Measurements from ENCODE around the gene ZNF608. TPM values are rescaled to one million over a fixed set of nuclear protein-coding genes. Genes with fewer than 3 reads are reported as not detected.

The ZNF608 gene
- total and polyA plus RNA-seq, 2 experiments from 2014 or later, result 20.5 to 42.4 TPM

DNA sequence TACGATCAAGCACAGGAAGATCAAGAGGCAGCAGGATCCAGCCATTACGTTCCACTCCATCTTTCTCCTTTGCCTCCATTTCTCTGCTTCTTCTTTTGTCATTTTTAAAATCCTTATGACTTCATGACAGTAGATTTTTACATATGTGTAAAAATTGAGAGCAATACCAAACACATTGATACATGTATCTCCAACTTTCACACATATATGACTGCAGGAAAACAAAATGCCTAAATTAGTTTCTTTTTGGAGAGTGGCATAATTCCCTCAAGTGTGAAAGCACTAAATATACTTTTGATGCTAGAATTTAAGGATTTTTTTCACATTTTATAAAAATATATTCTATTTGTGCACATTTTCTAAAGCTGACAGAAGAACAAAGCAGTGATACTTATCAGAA lies 8.6 kb upstream of the ZNF608 start:
- Histone ChIP-seq H3K9me2 (ENCODE audit: insufficient read depth) (no peaks in the 10 kb centered on the region), H3K36me3 (ENCODE audit: insufficient read depth) (no peaks in the 10 kb centered on the region), H3K4me2 (no peak overlapping the region), H3K4me3 (no peak overlapping the region), H4K20me1 (replicated peaks; ENCODE audit: insufficient read depth) (no peaks in the 10 kb centered on the region), H3K27me3 (ENCODE audit: insufficient read depth) (no peaks in the 10 kb centered on the region), H3K79me2 (replicated peaks; ENCODE audit: insufficient read depth) (no peaks in the 10 kb centered on the region), H2AFZ (no peak overlapping the region), H3K27ac (ENCODE audit: low read depth) (no peak overlapping the region), H3K4me1 (ENCODE audit: insufficient read depth) (peaks cover 24% of the 10 kb centered on the region), H3F3A (replicated peaks; ENCODE audit: low read depth) (no peaks in the 10 kb centered on the region)
- ATAC-seq (no peak), DNase-seq (ENCODE audit: low spot score) (no peak)
- no peaks in the 10 kb centered on the region for H3K9me3 Mint-ChIP-seq
- H3K36me3 Mint-ChIP-seq (ENCODE audit: low read depth), result peaks cover 2% of the 10 kb centered on the region; the same call in 2 of the 3 replicates
- peaks cover 4% of the 10 kb centered on the region for H3K27me3 Mint-ChIP-seq (ENCODE audit: insufficient read depth, low read depth, poor library complexity)
- H3K4me3 Mint-ChIP-seq, result no peak overlapping the region
- peaks cover 33% of the 10 kb centered on the region for H3K4me1 Mint-ChIP-seq
- H3K27ac Mint-ChIP-seq, result no peak overlapping the region
- no peak for TF ChIP-seq CTCF (conservative IDR thresholded peaks at IDR 0.05; ENCODE audit: low read depth in 2 of 2)
- TF ChIP-seq NANOG (IDR thresholded peaks at IDR 0.05; ENCODE audit: borderline replicate concordance), result no peak
- TF ChIP-seq ETS1 (IDR thresholded peaks at IDR 0.05), result no peak
- no peak for TF ChIP-seq ZNF114 (CRISPR knock-in tag; IDR thresholded peaks at IDR 0.05)
- TF ChIP-seq JUNB (IDR thresholded peaks at IDR 0.05; ENCODE audit: unreplicated experiment), result no peak
- no peak for TF ChIP-seq POLR2AphosphoS5 (IDR thresholded peaks at IDR 0.05; ENCODE audit: low read depth)
- TF ChIP-seq, protein P1, sequence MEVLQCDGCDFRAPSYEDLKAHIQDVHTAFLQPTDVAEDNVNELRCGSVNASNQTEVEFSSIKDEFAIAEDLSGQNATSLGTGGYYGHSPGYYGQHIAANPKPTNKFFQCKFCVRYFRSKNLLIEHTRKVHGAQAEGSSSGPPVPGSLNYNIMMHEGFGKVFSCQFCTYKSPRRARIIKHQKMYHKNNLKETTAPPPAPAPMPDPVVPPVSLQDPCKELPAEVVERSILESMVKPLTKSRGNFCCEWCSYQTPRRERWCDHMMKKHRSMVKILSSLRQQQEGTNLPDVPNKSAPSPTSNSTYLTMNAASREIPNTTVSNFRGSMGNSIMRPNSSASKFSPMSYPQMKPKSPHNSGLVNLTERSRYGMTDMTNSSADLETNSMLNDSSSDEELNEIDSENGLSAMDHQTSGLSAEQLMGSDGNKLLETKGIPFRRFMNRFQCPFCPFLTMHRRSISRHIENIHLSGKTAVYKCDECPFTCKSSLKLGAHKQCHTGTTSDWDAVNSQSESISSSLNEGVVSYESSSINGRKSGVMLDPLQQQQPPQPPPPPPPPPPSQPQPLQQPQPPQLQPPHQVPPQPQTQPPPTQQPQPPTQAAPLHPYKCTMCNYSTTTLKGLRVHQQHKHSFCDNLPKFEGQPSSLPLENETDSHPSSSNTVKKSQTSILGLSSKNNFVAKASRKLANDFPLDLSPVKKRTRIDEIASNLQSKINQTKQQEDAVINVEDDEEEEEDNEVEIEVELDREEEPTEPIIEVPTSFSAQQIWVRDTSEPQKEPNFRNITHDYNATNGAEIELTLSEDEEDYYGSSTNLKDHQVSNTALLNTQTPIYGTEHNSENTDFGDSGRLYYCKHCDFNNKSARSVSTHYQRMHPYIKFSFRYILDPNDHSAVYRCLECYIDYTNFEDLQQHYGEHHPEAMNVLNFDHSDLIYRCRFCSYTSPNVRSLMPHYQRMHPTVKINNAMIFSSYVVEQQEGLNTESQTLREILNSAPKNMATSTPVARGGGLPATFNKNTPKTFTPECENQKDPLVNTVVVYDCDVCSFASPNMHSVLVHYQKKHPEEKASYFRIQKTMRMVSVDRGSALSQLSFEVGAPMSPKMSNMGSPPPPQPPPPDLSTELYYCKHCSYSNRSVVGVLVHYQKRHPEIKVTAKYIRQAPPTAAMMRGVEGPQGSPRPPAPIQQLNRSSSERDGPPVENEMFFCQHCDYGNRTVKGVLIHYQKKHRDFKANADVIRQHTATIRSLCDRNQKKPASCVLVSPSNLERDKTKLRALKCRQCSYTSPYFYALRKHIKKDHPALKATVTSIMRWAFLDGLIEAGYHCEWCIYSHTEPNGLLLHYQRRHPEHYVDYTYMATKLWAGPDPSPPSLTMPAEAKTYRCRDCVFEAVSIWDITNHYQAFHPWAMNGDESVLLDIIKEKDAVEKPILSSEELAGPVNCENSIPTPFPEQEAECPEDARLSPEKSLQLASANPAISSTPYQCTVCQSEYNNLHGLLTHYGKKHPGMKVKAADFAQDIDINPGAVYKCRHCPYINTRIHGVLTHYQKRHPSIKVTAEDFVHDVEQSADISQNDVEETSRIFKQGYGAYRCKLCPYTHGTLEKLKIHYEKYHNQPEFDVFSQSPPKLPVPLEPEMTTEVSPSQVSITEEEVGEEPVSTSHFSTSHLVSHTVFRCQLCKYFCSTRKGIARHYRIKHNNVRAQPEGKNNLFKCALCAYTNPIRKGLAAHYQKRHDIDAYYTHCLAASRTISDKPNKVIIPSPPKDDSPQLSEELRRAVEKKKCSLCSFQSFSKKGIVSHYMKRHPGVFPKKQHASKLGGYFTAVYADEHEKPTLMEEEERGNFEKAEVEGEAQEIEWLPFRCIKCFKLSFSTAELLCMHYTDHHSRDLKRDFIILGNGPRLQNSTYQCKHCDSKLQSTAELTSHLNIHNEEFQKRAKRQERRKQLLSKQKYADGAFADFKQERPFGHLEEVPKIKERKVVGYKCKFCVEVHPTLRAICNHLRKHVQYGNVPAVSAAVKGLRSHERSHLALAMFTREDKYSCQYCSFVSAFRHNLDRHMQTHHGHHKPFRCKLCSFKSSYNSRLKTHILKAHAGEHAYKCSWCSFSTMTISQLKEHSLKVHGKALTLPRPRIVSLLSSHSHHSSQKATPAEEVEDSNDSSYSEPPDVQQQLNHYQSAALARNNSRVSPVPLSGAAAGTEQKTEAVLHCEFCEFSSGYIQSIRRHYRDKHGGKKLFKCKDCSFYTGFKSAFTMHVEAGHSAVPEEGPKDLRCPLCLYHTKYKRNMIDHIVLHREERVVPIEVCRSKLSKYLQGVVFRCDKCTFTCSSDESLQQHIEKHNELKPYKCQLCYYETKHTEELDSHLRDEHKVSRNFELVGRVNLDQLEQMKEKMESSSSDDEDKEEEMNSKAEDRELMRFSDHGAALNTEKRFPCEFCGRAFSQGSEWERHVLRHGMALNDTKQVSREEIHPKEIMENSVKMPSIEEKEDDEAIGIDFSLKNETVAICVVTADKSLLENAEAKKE (CRISPR knock-in tag; IDR thresholded peaks at IDR 0.05), result no peak
- TF ChIP-seq STAT1 (IDR thresholded peaks at IDR 0.05; ENCODE audit: unreplicated experiment), result no peak
- TF ChIP-seq EZH2phosphoT487 (IDR thresholded peaks at IDR 0.05; ENCODE audit: unreplicated experiment), result no peak
- no peak for TF ChIP-seq CREB1 (CRISPR knock-in tag; IDR thresholded peaks at IDR 0.05; ENCODE audit: low read depth)
- TF ChIP-seq ZNF331 (CRISPR knock-in tag; IDR thresholded peaks at IDR 0.05; ENCODE audit: low read depth), result no peak
- TF ChIP-seq, protein P2, sequence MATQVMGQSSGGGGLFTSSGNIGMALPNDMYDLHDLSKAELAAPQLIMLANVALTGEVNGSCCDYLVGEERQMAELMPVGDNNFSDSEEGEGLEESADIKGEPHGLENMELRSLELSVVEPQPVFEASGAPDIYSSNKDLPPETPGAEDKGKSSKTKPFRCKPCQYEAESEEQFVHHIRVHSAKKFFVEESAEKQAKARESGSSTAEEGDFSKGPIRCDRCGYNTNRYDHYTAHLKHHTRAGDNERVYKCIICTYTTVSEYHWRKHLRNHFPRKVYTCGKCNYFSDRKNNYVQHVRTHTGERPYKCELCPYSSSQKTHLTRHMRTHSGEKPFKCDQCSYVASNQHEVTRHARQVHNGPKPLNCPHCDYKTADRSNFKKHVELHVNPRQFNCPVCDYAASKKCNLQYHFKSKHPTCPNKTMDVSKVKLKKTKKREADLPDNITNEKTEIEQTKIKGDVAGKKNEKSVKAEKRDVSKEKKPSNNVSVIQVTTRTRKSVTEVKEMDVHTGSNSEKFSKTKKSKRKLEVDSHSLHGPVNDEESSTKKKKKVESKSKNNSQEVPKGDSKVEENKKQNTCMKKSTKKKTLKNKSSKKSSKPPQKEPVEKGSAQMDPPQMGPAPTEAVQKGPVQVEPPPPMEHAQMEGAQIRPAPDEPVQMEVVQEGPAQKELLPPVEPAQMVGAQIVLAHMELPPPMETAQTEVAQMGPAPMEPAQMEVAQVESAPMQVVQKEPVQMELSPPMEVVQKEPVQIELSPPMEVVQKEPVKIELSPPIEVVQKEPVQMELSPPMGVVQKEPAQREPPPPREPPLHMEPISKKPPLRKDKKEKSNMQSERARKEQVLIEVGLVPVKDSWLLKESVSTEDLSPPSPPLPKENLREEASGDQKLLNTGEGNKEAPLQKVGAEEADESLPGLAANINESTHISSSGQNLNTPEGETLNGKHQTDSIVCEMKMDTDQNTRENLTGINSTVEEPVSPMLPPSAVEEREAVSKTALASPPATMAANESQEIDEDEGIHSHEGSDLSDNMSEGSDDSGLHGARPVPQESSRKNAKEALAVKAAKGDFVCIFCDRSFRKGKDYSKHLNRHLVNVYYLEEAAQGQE (IDR thresholded peaks at IDR 0.05; ENCODE audit: unreplicated experiment), result no peak
- no peak for TF ChIP-seq EZH2 (IDR thresholded peaks at IDR 0.05; ENCODE audit: low read depth, unreplicated experiment)

Data from GM23338 (cell line).